ENCODE results near the gene NMB.
"Not testable (repeated sequence)": the region's sequence is repeated elsewhere in the genome, so short reads cannot be mapped to it uniquely, and the experiment has no call there.

DNA sequence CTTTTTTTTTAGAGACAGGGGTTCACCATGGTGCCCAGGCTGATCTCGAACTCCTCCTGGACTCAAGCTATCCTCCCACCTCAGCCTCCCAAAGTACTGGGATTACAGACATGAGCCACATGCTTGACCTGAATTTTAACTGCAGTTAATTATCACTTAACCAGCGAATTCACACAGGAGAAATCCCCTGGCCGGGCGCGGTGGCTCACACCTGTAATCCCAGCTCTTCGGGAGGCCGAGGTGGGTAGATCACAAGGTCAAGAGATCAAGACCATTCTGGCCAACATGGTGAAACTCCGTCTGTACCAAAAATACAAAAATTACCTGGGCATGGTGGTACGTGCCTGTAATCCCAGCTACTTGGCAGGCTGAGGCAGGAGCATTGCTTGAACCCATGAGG lies 16.1 kb downstream of the NMB start:
- TF ChIP-seq, protein P1, sequence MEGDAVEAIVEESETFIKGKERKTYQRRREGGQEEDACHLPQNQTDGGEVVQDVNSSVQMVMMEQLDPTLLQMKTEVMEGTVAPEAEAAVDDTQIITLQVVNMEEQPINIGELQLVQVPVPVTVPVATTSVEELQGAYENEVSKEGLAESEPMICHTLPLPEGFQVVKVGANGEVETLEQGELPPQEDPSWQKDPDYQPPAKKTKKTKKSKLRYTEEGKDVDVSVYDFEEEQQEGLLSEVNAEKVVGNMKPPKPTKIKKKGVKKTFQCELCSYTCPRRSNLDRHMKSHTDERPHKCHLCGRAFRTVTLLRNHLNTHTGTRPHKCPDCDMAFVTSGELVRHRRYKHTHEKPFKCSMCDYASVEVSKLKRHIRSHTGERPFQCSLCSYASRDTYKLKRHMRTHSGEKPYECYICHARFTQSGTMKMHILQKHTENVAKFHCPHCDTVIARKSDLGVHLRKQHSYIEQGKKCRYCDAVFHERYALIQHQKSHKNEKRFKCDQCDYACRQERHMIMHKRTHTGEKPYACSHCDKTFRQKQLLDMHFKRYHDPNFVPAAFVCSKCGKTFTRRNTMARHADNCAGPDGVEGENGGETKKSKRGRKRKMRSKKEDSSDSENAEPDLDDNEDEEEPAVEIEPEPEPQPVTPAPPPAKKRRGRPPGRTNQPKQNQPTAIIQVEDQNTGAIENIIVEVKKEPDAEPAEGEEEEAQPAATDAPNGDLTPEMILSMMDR (IDR thresholded peaks at IDR 0.05): not testable (repeated sequence)
- TF ChIP-seq POLR2A, EP300 (IDR thresholded peaks at IDR 0.05): not testable (repeated sequence)
